Tibial artery (tissue), 4 donors: ENCODE data around the gene ABCB4.

ENCODE experiments used
- DNase-seq, 2 donors: peaks; one replicate each; pipeline ENCODE4 v3.0.0-alpha.2; 2019
- H3K27ac ChIP-seq, 2 donors: fragments of 200-600 bp; sonication (generic) in 1 of 2; 1 replicate in 1 of 2; 2 replicates in 1 of 2; pipeline ENCODE4 v1.5.1; 2018 to 2019; ENCODE audit warnings: mild to moderate bottlenecking in 1 of 2
- H3K27me3 ChIP-seq, 2 donors: fragments of 200-600 bp; sonication (generic) in 1 of 2; one replicate each; pipeline versions ENCODE4 v1.5.1 to v1.6.0; 2016 to 2019
- H3K36me3 ChIP-seq, 3 donors: fragments of 200-600 bp; sonication (generic) in 2 of 3; one replicate each; pipeline ENCODE4 v1.5.1; 2016 to 2019; ENCODE audit warnings: mild to moderate bottlenecking in 2 of 3
- H3K4me1 ChIP-seq, 4 donors: fragments of 200-600 bp; sonication (generic) in 2 of 4; 1 replicate in 3 of 4; 2 replicates in 1 of 4; pipeline ENCODE4 v1.5.1; 2016 to 2019
- H3K4me3 ChIP-seq, 2 donors: fragments of 200-600 bp; sonication (generic) in 1 of 2; 1 replicate in 1 of 2; 2 replicates in 1 of 2; pipeline ENCODE4 v1.5.1; 2018 to 2019; ENCODE audit warnings: mild to moderate bottlenecking in 2 of 2
- H3K9me3 ChIP-seq, 3 donors: fragments of 200-600 bp; sonication (generic) in 1 of 3; one replicate each; pipeline ENCODE4 v1.5.1; 2016 to 2019
- intact Hi-C: fragments of 100-400 bp; cut with DNase I; formaldehyde crosslinking; loops from one replicate; pipeline ENCODE4 v1.15.0; 2023; ENCODE audit warnings: low total_unique reads
- TF ChIP-seq, protein P1 (sequence below), 2 experiments: fragments of 200-600 bp in 1 of 2; fragments of 450-650 bp in 1 of 2; IDR thresholded peaks; one replicate each; pipeline ENCODE4 v1.5.1; 2017 to 2019; ENCODE audit warnings: antibody characterized with exemption in 2 of 2, mild to moderate bottlenecking in 1 of 2, moderate library complexity in 1 of 2

Gene ABCB4

GRCh38 chr7:87361320-87361719 is 114.2 kb downstream of the ABCB4 start:
- no peaks in the 10 kb centered on the region for H3K9me3 ChIP-seq
- peaks cover 9 to 44% (median 27%) of the 10 kb centered on the region in 3 donors for H3K36me3 ChIP-seq
- no peak overlapping the region for H3K27ac ChIP-seq
- intact Hi-C loops, result no loop called here
- no peak overlapping the region for H3K4me3 ChIP-seq
- no peaks in the 10 kb centered on the region for H3K27me3 ChIP-seq
- H3K4me1 ChIP-seq, result no peaks in the 10 kb centered on the region
- DNase-seq, result no peak
- TF ChIP-seq, protein P1, sequence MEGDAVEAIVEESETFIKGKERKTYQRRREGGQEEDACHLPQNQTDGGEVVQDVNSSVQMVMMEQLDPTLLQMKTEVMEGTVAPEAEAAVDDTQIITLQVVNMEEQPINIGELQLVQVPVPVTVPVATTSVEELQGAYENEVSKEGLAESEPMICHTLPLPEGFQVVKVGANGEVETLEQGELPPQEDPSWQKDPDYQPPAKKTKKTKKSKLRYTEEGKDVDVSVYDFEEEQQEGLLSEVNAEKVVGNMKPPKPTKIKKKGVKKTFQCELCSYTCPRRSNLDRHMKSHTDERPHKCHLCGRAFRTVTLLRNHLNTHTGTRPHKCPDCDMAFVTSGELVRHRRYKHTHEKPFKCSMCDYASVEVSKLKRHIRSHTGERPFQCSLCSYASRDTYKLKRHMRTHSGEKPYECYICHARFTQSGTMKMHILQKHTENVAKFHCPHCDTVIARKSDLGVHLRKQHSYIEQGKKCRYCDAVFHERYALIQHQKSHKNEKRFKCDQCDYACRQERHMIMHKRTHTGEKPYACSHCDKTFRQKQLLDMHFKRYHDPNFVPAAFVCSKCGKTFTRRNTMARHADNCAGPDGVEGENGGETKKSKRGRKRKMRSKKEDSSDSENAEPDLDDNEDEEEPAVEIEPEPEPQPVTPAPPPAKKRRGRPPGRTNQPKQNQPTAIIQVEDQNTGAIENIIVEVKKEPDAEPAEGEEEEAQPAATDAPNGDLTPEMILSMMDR (IDR thresholded peaks at IDR 0.05), result no peak

DNA sequence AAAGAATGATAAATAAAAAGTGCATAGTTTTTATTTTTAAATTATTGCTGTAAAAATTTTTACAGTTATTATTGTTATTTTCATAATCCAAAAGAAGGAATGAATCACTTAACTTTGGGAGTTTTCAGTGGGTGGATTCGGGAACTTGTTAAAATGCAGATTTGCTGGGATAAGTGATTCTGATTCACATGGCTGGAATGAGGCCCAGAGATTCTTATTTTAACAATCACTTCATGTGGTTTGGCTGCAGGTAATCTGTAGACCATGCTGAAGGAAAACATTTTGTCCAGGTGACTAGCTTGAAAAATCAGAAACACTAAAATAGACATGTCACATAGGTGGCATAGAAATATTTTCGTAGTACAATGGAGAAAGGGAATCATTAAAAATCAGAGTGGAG is 116.1 kb downstream of the ABCB4 start:
- Histone ChIP-seq H3K27me3 (no peaks in the 10 kb centered on the region), H3K27ac (no peak overlapping the region), H3K9me3 (no peaks in the 10 kb centered on the region), H3K4me1 (no peaks in the 10 kb centered on the region), H3K4me3 (no peak overlapping the region), H3K36me3 (peaks cover 15 to 43% (median 39%) of the 10 kb centered on the region in 3 donors)
- intact Hi-C loops, result no loop called here
- TF ChIP-seq, protein P1 (IDR thresholded peaks at IDR 0.05), result no peak
- DNase-seq, result no peak

DNA sequence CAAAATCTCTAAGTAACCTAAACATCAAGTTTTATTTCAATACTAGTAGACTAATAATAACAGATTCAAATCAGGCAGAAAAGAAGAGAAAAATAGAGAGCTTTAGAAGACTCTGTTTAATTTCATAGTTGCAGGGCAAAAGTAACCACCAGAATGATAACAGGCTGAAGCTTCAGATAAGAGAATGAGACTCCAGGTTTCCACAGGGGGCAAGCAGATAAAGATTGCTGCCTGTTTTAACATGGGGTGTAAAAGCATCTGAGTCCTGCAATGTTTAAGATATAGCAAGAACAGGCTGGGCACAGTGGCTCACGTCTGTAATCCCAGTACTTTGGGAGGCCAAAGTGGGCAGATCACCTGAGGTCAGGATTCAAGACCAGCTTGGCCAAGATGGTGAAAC is 119.0 kb downstream of the ABCB4 start:
- DNase-seq, result no peak
- H3K27ac ChIP-seq, result no peak overlapping the region
- no peaks in the 10 kb centered on the region for H3K9me3 ChIP-seq
- peaks cover 10 to 59% (median 38%) of the 10 kb centered on the region in 3 donors for H3K36me3 ChIP-seq
- no peaks in the 10 kb centered on the region for H3K4me1 ChIP-seq
- no peaks in the 10 kb centered on the region for H3K27me3 ChIP-seq
- no peak overlapping the region for H3K4me3 ChIP-seq
- intact Hi-C loops, result no loop called here
- TF ChIP-seq, protein P1 (IDR thresholded peaks at IDR 0.05), result no peak

GRCh38 chr7:87354749-87355148 is 120.7 kb downstream of the ABCB4 start:
- Histone ChIP-seq H3K27me3 (no peaks in the 10 kb centered on the region), H3K4me3 (no peak overlapping the region), H3K4me1 (no peaks in the 10 kb centered on the region), H3K9me3 (no peaks in the 10 kb centered on the region), H3K36me3 (peaks cover 6 to 65% (median 39%) of the 10 kb centered on the region in 3 donors), H3K27ac (no peak overlapping the region)
- DNase-seq, result no peak
- intact Hi-C loops, result no loop called here
- TF ChIP-seq, protein P1 (IDR thresholded peaks at IDR 0.05), result no peak
